ENCODE measurements around the gene ANKRD16.
A peak's percentile ranks its signal among the peaks of the same experiment; 100 is the strongest.
"Not testable (repeated sequence)": the region's sequence is repeated elsewhere in the genome, so short reads cannot be mapped to it uniquely, and the experiment has no call there.

Gene ANKRD16

DNA sequence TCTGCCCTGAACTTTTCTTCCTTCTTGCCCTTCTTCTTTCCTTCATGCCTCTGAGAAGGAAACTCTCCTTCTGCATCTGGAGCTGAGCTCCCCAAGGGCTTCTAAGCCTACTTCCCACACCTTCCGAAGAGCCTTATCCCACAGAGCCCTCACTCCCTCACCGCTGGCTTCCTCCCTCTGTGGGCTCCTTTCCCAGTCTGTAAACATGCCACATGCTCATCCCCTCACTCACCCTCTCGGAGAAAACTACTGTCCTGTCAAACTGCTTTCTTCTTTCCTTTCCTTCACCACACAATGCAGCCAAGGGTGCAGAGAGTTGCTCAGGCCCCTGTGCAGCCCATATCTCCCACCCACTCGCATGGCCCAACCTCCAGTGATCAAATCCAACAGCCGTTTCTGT, 18.1 kb downstream of the ANKRD16 start:
- DNase-seq: no peak

DNA sequence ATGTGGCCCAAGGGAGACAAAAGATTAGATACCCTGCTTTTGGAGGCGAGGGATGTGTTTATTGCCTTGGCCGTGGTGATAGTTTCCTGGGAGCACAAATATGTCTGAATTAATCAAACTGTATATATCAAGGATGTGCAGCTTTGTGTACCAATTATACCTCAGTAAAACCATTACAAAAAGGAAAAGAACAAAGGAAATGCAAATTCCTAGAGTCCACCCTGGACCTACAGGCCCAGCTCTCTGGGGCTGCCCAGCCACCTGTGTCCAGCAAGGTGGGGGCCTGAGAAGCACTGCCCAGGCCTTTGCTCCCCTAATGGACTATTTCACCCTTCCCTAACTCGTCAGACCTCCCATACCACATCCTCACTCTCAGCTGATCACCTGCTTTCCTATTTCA, 20.5 kb downstream of the ANKRD16 start:
- no peak for DNase-seq

DNA sequence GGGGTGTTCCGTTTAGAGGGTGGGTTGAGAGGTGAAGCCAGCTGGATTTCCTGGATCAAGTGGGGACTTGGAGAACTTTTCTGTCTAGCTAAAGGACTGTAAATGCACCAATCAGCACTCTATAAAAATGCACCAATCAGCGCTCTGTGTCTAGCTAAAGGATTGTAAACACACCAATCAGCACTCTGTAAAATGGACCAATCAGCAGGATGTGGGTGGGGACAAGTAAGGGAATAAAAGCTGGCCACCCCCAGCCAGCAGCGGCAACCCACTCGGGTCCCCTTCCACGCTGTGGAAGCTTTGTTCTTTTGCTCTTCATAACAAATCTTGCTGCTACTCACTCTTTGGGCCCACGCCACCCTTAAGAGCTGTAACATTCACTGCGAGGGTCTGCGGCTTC, 21.3 kb downstream of the ANKRD16 start:
- not testable (repeated sequence) for DNase-seq

DNA sequence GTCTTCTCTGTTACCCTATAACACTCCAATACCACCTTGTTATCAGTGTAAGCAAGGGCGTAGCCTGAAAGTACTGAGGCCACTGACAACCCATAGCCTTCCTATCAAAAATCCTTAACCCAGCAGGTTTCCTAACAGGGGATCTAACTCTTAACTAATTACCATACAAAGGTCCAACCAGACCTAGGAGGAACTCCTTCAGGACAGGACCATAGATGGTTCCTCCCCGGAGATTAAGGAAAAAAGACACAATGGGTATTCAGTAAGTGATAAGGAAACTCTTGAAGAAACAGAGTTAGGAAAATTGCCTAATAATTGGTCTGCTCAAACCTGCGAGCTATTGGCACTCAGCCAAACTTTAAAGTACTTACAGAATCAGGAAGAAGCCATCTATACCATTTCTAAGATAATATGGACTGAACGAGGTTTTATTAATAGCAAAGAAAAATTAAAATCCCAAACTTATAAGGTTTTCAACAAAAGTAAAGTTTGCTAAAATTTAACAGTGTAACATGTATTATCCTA, 22.5 kb downstream of the ANKRD16 start:
- DNase-seq: not testable (repeated sequence)

DNA sequence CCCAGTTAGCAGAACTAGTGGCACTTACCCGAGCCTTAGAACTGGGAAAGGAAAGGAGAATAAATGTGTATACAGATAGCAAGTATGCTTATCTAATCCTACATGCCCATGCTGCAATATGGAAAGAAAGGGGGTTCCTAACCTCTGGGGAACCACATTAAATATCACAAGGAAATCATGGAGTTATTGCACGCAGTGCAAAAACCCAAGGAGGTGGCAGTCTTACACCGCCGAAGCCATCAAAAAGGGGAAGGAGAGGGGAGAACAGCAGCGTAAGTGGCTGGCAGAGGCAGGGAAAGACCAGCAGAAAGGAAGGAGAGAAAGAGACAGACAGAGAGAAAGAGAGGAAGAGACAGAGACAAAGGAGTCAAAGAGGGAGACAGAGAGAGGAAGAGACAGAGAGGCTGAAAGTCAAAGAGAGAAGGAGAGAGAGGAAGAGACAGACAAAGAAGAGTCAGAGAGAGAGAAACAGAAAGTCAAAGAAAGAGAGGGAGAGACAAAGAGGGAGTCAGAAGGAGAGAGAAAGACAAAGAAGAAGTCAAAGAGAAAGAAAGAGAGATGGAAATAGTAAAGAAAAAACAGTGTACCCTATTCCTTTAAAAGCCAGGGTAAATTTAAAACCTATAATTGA, 23.1 kb downstream of the ANKRD16 start:
- DNase-seq: not testable (repeated sequence)

DNA sequence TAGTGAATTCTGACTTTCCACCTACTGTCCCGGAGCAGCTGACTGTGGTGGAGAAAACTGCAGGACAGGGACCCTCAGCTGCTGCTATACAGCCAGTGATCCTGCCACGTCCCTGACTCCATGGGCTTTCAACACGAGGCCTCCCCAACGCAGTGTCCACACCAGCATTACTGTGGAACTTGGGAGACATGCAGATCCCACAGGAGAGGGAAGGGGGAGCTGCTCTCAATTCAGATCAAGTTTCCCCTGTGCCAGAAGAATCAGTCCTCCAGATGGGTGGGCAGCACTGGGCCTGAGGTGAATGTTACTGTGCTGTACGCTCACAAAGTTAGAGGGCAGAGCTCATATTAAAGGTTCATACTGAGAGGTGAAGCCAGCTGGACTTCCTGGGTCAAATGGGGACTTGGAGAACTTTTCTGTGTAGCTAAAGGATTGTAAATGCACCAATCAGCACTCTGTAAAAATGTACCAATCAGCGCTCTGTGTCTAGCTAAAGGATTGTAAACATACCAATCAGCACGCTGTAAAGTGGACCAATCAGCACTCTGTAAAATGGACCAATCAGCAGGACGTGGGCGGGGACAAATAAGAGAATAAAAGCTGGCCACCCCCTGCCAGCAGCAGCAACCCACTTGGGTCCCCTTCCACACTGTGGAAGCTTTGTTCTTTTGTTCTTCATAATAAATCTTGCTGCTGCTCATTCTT, 26.6 kb downstream of the ANKRD16 start:
- DNase-seq: not testable (repeated sequence)

DNA sequence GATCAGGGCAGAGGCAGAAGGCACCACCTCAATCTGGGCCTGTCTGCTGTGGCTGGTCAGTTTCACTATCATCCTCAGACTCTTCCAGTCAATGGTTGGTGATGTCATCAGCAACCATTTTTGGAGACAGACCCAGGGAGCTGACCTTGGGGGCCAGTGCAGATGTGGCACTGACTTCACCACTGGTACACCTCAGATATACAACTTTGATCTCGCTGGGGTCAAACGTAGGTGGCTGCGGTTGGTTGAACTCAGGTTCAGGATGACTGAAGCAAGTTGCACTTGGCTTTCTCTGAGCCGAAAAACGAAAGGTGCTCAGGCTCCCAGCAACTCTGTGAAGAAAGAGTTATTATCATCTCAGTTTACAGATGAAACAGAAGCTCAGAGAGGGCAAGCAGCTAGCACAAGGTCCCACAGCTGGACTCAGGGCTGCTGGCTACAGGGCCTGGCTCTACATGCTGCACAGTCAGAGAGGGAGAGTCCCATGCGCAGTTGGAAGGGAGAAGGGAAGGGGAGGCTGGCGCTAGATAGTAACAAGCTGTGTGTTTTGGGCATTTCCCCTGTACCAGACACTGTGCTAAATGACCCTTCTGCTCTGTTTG, 27.2 kb downstream of the ANKRD16 start:
- DNase-seq: no peak

DNA sequence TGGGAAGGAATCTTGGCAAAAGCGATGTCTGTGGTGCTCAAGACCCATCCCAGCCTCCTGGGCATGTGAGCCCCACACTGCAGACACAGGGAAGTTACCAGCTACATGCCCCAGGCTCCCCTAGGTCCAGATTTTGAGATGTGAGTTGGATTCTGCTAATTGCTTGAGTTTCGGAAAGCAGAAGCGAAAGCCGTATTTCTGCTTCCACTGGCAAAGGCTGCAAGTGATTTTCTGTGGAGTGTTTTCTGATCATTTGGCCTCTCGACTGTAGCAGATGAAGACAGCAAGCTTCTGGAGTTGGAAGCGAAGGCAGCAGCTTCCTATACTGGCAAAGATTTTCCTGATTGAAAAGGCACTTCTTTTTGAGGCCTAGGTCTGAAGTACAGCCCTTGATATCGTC, 29.6 kb downstream of the ANKRD16 start:
- peak; percentile 19 for DNase-seq

DNA sequence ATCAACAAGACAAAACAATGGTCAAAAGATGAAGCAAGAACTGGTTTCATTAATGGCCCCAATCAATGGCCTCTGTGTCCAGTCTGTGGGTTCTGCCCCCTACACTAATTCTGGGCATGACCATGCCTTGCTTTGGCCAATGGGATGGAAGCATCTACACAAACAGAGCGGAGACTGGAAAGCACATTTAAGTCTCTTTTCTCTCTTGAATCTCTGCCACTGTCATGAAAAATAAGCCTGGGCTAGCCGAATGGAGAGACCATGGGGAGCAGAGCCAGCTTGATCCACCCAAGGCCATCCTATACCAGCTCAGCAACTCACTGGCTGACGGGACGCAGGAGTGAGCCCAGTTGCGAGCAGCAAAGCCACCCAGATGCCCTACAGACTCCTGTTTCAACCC, 30.9 kb downstream of the ANKRD16 start:
- peak; percentile 88 for DNase-seq

DNA sequence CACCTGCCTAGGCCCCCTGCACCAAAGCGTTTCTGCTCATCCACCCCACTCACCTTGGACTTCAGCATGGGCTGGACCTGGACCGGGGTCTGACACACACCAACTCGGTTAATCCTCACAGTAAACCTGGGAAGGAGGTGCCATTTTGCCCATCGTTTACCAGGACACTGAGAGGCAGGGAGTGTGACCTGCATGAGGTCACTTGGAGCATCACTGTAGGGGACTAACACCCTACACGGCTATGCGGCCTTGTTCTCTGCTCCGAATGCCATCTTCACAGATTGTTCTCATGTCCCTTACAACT, 33.0 kb downstream of the ANKRD16 start:
- no peak for DNase-seq

DNA sequence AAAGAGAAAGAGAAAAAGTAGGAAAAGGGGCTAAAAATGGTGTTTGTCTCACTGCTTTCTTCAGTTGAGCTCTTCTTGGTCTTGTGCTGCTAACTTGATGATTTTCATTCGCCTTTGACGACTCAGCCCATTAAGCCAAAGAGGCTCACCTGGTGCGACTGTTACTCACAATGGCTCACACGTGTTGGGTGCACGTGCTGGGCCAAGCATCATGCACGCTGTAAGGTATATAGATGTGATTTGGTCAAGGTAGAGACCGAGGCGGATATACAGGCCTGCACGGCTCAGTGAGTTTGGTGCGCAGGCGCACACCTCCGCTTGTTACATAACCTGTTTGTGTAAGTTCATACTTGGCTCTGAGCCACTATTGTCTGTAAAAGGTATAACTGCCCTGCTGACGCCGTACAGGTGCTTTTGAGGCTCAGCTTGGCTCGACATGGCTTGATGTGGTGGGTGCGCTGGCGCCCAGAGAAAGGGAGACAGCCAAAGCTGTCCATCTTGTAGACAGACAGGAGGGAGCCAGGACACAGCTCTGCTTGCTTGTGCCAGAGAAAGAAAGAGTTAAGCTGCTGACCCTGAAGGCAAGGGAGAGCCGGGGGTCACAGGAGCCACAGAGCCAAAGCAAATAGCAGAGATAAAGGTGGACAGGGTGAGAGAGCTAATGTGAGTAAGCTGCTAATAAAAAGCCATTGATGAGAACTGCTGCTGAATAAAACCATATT, 33.6 kb downstream of the ANKRD16 start:
- no peak for DNase-seq

DNA sequence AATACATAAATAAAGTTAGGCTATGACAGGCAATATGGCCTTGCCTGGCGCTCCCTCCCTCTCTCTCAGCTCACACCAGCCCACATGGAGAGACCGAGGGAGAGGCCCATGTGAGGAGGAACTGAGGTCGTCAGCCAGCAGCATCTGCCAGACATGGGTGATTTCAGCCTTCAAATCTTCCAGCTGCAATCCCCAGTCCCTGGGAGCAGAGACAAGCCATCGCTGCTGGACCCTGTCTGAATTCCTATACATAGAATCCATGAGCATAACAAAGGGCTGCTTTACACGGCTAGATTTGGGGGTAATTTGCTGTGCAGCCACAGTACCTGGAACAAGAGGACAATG, 35.6 kb downstream of the ANKRD16 start:
- DNase-seq: no peak

DNA sequence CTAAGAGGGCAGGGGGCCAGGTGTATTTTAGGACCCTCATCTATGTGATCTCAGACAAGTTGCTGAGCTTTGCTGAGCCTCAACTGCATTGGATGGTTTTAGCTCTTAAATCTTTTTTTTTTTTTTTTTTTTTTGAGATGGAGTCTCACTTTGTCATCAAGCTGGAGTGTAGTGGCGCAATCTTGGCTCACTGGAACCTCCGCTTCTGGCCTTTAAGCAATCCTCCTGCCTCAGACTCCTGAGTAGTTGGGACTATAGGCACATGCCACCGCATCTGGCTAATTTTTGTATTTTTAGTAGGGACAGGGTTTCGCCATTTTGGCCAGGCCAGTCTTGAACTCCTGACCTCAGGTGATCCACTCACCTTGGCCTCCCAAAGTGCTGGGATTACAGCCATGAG, 43.0 kb downstream of the ANKRD16 start:
- not testable (repeated sequence) for DNase-seq

DNA sequence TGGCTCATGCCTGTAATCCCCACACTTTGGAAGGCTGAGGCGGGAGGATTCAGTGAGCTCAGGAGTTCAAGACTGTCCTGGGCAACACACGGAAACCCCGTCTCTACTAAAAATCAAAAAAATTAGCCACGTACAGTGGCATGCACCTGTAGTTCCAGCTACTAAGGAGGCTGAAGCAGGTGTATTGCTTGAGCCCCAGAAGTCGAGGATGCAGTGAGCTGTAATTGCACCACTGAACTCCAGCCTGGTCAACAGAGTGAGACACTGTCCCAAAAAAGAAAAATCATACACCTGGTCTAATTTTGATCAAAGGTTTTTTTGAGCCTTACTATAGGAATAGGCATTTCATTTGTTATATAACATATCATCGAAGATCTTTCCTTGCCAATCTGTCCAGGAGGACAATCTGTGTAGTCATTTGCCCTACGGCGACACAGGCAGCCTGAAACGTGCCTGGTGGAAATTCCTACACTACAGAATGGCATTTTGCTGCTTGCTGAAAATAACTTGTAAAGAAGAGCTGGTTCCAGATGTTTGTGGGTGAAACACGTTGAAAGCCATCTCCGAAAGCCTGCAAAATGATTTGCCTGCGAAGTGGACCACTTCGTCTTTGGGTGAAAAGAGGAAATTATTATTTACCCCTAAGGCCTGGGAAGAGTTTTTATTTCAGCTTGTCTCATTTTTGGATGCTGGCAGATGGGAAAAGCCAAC, 45.2 kb downstream of the ANKRD16 start:
- no peak for DNase-seq

DNA sequence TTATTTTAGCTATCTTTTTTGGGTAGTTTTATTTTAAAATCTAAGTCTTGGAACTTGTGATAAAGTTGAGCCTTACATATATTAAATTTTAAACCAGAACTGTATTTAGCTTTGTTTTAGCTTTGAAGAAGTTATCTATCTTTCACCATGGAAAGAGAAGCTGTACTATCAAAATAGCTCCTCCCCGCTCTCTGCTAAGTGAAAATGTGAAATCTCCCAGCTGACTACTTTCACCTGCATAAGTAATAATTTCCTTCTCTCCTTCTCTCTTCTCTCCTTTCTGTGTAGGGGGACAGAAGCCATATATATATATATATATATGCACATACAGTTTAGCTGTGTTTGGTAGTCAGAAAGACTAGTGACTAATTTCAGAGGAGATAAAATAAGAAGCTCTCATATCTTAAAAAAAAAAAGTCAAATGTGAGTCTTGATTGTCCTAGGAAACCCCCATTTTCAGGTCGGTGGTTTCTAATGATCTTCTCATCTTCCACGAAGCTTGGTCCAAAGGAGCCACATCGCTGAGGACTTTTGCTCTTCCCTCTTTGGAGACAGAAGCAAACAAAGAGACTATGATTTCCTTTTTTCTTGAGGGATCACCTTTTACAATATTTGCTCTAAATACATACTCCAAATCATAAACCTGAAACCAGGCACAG, 45.9 kb downstream of the ANKRD16 start:
- no peak for DNase-seq

DNA sequence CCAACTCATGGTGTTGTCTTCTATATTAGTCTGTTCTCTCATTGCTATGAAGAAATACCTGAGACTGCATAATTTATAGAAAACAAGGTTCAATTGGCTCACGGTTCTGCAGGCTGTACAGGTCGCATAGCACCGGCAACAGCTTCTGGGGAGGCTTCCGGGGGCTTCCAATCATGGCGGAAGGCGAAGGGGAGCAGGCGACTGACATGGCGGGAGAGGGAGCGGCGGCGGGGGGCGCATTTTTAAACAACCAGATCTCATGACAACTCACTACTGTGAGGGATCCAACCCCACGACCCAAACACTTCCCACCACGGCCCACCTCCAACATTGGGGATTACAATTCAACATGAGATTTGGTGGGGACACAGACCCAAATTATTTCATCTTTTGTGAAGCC, 47.7 kb downstream of the ANKRD16 start:
- no peak for DNase-seq

DNA sequence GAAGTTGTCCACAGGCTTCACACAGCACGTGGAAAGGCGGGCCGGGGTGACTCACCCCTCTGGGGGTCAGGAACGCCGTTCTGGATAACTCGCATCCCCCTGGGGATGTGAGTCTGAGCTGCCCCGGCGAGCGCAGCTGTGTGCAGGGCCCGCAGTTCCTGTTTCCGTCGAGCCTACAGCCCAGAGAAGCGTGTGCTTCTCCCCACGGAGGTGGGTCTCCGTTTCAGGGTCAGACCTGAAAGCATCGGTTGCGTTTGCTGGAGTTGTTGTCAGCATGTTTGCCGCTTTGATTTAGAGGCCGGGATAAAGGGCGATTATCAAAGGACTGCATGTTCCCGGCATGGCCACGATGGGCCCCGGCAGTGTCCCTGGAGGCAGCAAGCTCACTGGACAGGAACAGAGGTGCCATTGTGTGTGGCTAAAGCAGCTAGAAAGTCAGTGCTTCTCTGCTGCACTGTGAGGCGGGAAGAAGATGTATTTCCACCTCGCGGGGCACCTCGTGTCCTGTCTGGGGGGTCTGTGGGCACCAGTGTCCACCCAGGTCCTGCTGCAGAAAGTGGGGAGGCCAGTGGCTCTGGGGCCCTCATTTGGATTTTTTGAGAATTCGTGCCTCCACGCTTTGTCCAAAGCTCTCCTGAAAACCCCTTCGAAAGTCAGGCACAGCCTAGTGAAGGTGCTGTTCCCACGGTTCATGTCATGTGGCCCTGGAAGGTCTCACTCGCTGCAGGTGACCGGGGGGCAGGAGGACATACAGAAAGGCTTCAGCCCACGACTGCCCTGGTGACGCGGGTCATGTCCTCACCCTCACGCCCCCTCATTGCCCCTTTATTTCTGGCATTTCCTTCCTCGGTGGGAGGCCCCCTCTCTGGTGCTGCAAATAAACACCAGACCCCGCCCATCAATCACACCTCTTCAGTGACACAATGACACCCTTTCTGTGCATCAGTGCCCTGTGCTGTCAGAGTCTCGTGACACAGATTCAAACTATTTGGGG, 49.1 kb downstream of the ANKRD16 start:
- peak; percentile 76 for DNase-seq

DNA sequence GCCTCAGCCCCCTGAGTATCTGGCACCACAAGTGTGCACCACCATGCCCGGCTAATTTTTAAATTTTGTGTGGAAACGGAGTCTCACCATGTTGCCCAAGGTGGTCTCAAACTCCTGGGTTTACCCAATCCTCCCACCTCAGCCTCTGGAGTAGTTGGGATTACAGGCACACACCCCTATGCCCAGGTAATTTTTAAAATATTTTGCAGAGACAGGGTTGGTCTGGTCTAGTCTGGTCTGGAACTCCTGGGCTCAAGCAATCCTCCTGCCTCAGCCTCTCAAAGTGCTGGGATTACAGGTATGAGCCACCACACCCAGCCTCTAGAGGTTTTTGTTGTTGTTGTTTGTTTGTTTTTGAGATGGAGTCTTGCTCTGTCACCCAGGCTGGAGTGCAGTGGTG, 53.5 kb downstream of the ANKRD16 start:
- not testable (repeated sequence) for DNase-seq

DNA sequence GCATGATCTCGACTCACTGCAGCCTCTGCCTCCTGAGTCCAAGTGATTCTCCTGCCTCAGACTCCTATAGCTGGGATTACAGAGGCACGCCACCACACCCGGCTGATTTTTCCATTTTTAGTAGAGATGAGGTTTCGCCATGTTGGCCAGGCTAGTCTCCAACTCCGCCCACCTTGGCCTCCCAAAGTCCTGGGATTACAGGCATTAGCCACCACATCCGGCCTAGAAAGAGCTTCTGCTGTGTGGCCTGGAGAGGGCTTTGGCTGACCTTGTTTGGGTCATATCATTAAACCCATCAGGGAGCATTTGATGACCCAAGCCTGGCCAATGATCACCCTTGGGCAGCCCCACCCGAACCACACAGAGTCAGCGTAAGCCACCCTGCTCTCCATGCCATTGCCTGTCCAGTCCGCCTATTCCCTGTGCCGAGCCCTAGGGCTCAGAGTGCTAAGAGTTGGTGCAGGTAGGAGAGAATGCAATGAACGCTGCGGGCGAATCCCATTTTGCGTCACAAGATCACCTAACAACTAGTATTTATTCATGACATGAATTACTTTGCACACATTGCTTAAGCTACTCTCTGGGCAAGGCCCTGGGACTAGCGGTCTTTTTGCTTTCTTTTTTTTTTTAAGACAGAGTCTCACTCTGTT, 54.1 kb downstream of the ANKRD16 start:
- DNase-seq: no peak

DNA sequence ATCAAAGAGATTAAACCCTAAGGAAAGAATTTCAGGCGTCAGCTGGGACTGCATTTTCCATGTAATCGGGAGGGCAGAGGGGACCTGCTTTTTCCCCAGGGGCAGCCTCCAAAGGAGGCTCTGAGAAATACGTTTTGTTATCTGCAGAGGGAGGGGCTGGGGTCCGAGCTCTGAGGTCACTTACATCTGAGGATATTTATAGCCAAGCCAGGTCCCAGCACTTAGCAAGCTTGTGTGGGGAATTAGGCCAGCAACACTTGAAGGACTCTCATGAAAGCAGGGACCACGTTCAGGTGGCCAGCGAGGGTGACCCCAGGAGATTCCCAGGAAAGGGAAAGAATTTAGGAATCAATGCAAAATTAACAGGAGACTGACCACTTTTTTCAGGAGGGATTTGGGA, 55.9 kb downstream of the ANKRD16 start:
- no peak for DNase-seq

DNA sequence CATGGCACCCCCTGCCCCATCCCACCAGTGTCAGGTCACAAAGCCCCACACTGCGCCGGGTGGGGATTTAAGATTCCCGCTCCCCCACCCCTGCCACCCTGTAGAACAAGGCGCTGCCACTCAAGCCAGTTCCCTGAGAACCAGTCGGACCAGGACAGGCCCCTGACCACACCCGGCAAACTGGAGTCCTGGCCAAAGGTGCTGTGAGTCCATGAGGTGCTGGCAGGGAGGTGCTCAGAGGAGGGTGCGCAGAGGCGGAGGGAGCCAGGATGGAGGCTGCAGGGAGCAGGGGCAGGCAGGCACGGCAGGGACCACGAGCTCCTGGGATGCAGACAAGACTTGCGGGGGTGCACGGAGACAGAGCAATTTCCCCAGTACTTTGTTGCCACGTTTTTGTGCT, 56.7 kb downstream of the ANKRD16 start:
- DNase-seq: no peak
